Ovary (tissue), 9 donors: ENCODE data around the gene MLEC. TPM values are rescaled to one million over a fixed set of nuclear protein-coding genes. Genes with fewer than 3 reads are reported as not detected.

Experiments
- DNase-seq, 5 donors: peaks; one replicate each; pipeline ENCODE4 v3.0.0-alpha.2; 2019 to 2020
- H3K27ac ChIP-seq, 2 donors: fragments of 200-600 bp; one replicate each; pipeline versions ENCODE4 v1.5.1 to v1.8.0; 2019 to 2022
- H3K27me3 ChIP-seq: fragments of 200-600 bp; one replicate; pipeline ENCODE4 v1.8.0; 2022
- H3K36me3 ChIP-seq: fragments of 200-600 bp; sonication (generic); one replicate; pipeline ENCODE4 v1.5.1; 2019
- H3K4me1 ChIP-seq: one replicate; pipeline ENCODE4 v1.8.1; 2013; ENCODE audit warnings: mild to moderate bottlenecking, moderate library complexity; ENCODE audit not compliant: insufficient read depth
- H3K4me3 ChIP-seq: fragments of 200-600 bp; sonication (generic); one replicate; pipeline ENCODE4 v1.5.1; 2017
- H3K9me3 ChIP-seq, 2 donors: fragments of 200-600 bp in 1 of 2; sonication (generic) in 1 of 2; one replicate each; pipeline versions ENCODE4 v1.5.1 to v1.8.1; 2013 to 2019; ENCODE audit warnings: mild to moderate bottlenecking in 1 of 2, moderate library complexity in 1 of 2
- CTCF ChIP-seq, 3 donors: fragments of 450-650 bp in 2 of 3; fragments of 200-600 bp in 1 of 3; IDR thresholded peaks; one replicate each; pipeline versions ENCODE4 v1.5.1 to v1.8.0; 2016 to 2022; ENCODE audit warnings: antibody characterized with exemption in 3 of 3, mild to moderate bottlenecking in 1 of 3
- EP300 ChIP-seq: sonication (generic); formaldehyde crosslinking; IDR thresholded peaks from one replicate; pipeline ENCODE4 v1.6.1; 2017; ENCODE audit warnings: antibody characterized with exemption
- POLR2A ChIP-seq: fragments of 450-650 bp; IDR thresholded peaks from one replicate; pipeline ENCODE4 v1.6.1; 2017; ENCODE audit warnings: antibody characterized with exemption, mild to moderate bottlenecking, moderate library complexity
- WGBS, 3 donors: extraction: QIAGEN DNeasy Blood & Tissue Kit in 1 of 3; methylation state at CpG; one replicate each; pipeline versions ENCODE4 v1.1.5 to v1.1.7; 2013 to 2017; 5-methylcytosine and 5-hydroxymethylcytosine counted together
- intact Hi-C, 4 donors: fragments of 100-400 bp; cut with DNase I; formaldehyde crosslinking; loops; one replicate each; pipeline versions ENCODE4 v1.11.0 to v1.15.1; 2022 to 2023
- polyA plus RNA-seq, 2 donors: library from polyadenylated mRNA; stranded (reverse); fragments of 200-250 nt in 1 of 2; fragments of 350-450 nt in 1 of 2; fragmentation: Illumina TruSeq in 1 of 2; extraction: RNeasy Lipid Tissue Mini Kit (QIAGEN cat#74804) in 1 of 2; gene quantifications; one replicate each; pipeline ENCODE4 v1.2.3, GENCODE V29; 2013 to 2014
- total RNA-seq, 7 donors: library from RNA; depleted of rRNA in 2 of 7; stranded (reverse); fragments of >200 nt in 2 of 7; fragmentation: NEBNext Ultra II Directional in 3 of 7; extraction: Animal tissue kit (Norgen Biotek cat#: 25700) in 3 of 7; gene quantifications; one replicate each; pipeline versions ENCODE4 v1.1.0 to v1.2.4, GENCODE V29; 2016 to 2023
- donor health status: DM: no; HTN: no; CAD: no; lungs with moderate emphysema.
- donor health status: DM: no; HTN: no; CAD: no.
- donor health status: Bipolar disorder and iron deficiency.
- donor health status: DM: yes; HTN: yes; CAD: no.
- donor health status: DM: no; HTN: no; CAD: no.
- donor health status: DM: yes; HTN: yes; CAD: no.

MLEC gene
- total and polyA plus RNA-seq, 9 donors = 29.2 to 169 (median 101) TPM

GRCh38 chr12:120697344-120697743 lies 10.4 kb downstream of the MLEC start:
- intact Hi-C loops = no loop called here
- no peaks in the 10 kb centered on the region for H3K36me3 ChIP-seq
- WGBS, 3 donors = 77 to 91% (median 88%) methylated on average over 1 of the region's 1 CpG

GRCh38 chr12:120698665-120699064 lies 11.7 kb downstream of the MLEC start:
- H3K27ac ChIP-seq = no peak overlapping the region
- H3K36me3 ChIP-seq = no peaks in the 10 kb centered on the region
- H3K4me1 ChIP-seq = peaks cover 5% of the 10 kb centered on the region
- H3K4me3 ChIP-seq = no peak overlapping the region
- intact Hi-C loops = no loop called here
- no peak for DNase-seq
- no peaks in the 10 kb centered on the region for H3K9me3 ChIP-seq
- WGBS, 3 donors = 79 to 92% (median 81%) methylated on average over 3 of the region's 3 CpGs
- TF ChIP-seq POLR2A = no peak
- no peak for TF ChIP-seq CTCF (IDR thresholded peaks at IDR 0.05)
- no peak for TF ChIP-seq EP300
- no peaks in the 10 kb centered on the region for H3K27me3 ChIP-seq

More at GRCh38 chr12:120697344-120697743, 10.4 kb downstream of the MLEC start:
- no peak for DNase-seq
- H3K4me3 ChIP-seq = no peak overlapping the region
- H3K9me3 ChIP-seq = no peaks in the 10 kb centered on the region
- no peak for TF ChIP-seq POLR2A
- TF ChIP-seq EP300 = no peak
- no peak for TF ChIP-seq CTCF (IDR thresholded peaks at IDR 0.05)
- no peaks in the 10 kb centered on the region for H3K27me3 ChIP-seq
- no peaks in the 10 kb centered on the region for H3K4me1 ChIP-seq
- H3K27ac ChIP-seq = no peak overlapping the region

- no peaks in the 10 kb centered on the region for H3K9me3 ChIP-seq
- no peak for DNase-seq
- H3K4me3 ChIP-seq = no peak overlapping the region
- TF ChIP-seq POLR2A (no peak), CTCF (IDR thresholded peaks at IDR 0.05) (no peak), EP300 (no peak)
- WGBS, 3 donors = 83 to 89% (median 88%) methylated on average over 7 of the region's 7 CpGs
- no peaks in the 10 kb centered on the region for H3K27me3 ChIP-seq
- H3K27ac ChIP-seq = no peak overlapping the region
- intact Hi-C loops = no loop called here
- H3K4me1 ChIP-seq = peaks cover 5% of the 10 kb centered on the region
- no peaks in the 10 kb centered on the region for H3K36me3 ChIP-seq
Observed at GRCh38 chr12:120699553-120699952, 12.6 kb downstream of the MLEC start.

GRCh38 chr12:120700886-120701285 lies 13.9 kb downstream of the MLEC start:
- Histone ChIP-seq H3K4me3 (no peak overlapping the region), H3K27ac (no peak overlapping the region), H3K27me3 (no peaks in the 10 kb centered on the region), H3K4me1 (peaks cover 5% of the 10 kb centered on the region), H3K9me3 (no peaks in the 10 kb centered on the region), H3K36me3 (no peaks in the 10 kb centered on the region)
- no peak for DNase-seq
- WGBS, 3 donors = 94 to 99% (median 96%) methylated on average over 5 of the region's 5 CpGs
- intact Hi-C loops = no loop called here
- TF ChIP-seq POLR2A = no peak
- no peak for TF ChIP-seq EP300
- TF ChIP-seq CTCF (IDR thresholded peaks at IDR 0.05) = no peak
